Astrocyte (in vitro differentiated cells and primary cell): Measurements from ENCODE around the gene GRIK3.

Experiments used
- EZH2 ChIP-seq: IDR thresholded peaks from 2 replicates; pipeline ENCODE4 v1.6.1; 2012; ENCODE audit warnings: mild to moderate bottlenecking, low read length, inconsistent platforms; ENCODE audit not compliant: insufficient read depth
- TF ChIP-seq, protein P1 (sequence below): IDR thresholded peaks from 2 replicates; pipeline ENCODE4 v1.5.1; 2011; ENCODE audit warnings: low read depth, mild to moderate bottlenecking, inconsistent platforms, low read length, moderate library complexity; ENCODE audit not compliant: insufficient read depth

GRCh38 chr1:36918604-36919003 is 115.7 kb downstream of the GRIK3 start:
- TF ChIP-seq, protein P1, sequence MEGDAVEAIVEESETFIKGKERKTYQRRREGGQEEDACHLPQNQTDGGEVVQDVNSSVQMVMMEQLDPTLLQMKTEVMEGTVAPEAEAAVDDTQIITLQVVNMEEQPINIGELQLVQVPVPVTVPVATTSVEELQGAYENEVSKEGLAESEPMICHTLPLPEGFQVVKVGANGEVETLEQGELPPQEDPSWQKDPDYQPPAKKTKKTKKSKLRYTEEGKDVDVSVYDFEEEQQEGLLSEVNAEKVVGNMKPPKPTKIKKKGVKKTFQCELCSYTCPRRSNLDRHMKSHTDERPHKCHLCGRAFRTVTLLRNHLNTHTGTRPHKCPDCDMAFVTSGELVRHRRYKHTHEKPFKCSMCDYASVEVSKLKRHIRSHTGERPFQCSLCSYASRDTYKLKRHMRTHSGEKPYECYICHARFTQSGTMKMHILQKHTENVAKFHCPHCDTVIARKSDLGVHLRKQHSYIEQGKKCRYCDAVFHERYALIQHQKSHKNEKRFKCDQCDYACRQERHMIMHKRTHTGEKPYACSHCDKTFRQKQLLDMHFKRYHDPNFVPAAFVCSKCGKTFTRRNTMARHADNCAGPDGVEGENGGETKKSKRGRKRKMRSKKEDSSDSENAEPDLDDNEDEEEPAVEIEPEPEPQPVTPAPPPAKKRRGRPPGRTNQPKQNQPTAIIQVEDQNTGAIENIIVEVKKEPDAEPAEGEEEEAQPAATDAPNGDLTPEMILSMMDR, result no peak
- no peak for TF ChIP-seq EZH2
